ENCODE measurements around the gene HERPUD1.
"Not testable (repeated sequence)": the region's sequence is repeated elsewhere in the genome, so short reads cannot be mapped to it uniquely, and the experiment has no call there.

HERPUD1 gene

DNA sequence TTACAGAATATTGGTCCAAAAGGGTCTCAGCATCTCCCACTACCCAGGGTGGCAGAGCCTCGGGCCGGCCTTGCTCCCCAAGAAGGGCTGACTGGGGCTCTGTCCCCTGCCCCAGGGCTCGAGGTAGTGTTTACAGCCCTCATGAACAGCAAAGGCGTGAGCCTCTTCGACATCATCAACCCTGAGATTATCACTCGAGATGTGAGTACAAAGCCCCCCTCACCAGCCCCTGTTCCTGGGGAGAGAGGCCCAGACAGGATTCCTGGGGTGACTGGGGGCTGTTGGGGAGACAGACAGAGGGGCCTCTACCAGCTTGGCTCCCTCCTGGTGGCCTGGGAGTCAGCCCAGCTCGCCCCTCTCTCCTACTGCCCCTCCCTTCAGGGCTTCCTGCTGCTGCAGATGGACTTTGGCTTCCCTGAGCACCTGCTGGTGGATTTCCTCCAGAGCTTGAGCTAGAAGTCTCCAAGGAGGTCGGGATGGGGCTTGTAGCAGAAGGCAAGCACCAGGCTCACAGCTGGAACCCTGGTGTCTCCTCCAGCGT lies 51.3 kb downstream of the HERPUD1 start:
- DNase-seq = peak in 1 of 2 experiments; percentile 62

DNA sequence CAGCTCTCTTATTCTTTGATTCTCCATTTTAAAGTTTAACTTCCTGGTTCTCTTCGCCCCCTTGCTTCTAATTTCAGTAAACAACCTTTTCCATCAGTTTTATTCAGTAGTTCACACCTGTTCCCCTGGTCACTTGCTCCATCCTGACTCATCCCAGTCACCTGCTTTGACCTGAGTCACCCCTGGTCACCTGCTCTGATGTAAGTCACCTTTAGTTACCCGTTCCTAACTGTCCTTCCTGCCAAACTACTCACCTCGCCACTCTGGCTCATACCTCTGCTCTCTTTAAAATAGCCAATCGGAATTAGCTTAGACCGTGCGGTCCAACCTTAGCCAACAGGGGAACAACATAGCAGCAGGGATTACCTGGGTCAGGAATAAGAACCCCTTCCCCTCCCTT lies 52.7 kb downstream of the HERPUD1 start:
- no peak for DNase-seq

DNA sequence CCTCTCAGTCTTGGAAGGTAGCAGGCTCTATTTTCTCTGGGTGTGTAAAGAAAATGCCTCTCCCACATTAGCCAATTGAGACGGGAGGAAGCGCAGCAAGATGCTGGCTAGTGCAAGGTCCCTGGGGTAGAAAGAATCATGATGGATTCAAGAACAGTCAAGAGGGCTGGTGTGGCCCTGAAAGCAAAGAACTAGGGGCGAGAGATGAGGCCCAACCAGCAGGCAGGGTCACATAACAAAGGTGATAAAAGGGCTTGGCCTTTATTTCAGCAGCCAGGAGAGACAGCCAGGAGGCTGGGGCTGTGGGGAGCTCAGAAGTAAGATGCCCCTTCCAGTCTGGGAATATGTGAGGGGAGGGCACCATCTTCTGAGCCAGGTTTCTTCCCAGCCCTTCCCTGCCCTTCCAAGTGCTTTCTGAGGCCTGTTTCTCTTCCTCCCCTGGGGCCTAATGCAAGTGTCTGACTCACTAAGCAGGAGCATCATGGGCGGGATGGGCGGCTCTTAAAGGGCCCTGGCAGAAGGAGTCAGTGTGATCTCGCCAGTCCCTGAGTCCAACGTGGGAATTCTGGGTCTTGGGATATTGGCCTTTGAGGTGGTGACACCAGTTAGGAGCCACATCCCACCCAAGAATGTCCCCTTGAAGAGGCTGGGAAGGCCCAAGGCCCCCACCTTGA lies 53.5 kb downstream of the HERPUD1 start:
- peak; percentile 6 to 63 for DNase-seq

DNA sequence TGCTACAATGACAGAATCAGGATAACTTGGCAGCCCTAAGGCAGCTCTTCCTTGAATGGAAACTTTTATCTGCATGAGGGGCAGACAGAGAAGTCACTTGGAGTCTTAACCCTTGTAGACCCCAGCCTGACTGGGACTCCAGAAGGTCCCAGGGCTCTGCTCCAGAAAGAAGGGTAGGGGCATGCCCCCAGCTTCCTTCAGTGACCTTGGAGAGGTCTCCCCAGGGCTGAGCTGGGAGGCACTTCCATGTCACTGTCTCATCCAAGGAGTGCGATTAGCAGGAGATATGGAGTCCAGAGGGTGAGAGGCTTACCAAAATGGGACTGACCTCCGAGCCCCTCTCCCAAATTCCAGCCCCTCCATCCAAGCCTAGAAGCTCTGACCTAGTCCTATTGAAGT lies 54.0 kb downstream of the HERPUD1 start:
- no peak for DNase-seq

DNA sequence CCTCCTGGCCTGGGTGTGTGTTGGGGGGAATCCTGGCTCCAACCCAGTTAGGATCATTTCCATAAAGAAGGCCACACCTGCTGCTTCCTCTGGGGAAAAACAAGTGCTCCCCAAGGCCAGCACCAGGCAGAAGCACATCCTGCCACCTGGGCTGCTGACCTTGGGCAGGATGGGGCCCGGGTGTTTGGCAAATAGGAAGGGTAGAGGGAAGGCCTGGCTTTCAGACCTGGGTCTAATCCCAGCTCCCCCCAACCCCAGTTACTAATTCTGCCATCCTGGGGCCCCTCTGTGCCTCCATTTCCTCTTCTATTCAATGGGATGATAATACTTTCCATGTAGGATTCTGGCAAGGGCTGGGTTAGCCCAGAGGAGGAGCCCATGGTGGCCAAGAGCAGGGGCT lies 54.4 kb downstream of the HERPUD1 start:
- no peak for DNase-seq

DNA sequence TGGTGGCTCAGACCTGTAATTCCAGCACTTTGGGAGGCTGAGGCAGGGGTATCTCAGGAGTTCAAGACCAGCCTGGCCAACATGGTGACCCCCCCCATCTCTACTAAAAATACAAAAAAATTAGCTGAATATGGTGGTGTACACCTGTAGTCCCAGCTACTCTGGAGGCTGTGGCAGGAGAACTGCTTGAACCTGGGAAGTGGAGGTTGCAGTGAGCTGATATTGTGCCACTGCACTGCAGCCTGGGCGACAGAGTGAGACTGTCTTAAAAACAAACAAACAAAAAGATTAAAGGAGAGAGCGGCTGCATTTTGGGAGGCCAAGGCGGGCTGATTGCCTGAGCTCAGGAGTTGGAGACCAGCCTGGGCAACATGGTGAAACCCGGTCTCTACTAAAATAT lies 55.0 kb downstream of the HERPUD1 start:
- DNase-seq = not testable (repeated sequence)

DNA sequence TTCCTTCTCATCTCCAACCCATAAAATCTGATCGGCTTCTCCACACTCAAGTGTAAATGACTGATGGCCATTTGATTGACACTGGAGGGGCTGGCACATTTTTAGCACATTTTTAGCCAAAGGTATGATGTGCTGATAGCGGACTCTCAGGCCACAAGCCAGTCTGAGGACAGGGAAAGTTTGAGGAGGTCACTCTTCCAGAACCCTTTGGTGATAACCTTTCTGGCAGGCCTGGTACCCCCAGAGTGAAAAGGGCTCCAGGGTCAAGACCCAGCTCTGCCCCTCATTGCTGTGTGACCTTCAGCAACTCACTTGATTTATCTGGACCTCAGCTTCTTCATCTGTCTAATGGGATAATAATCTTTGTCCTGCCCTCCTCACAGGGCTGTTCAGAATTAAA lies 55.8 kb downstream of the HERPUD1 start:
- no peak for DNase-seq

DNA sequence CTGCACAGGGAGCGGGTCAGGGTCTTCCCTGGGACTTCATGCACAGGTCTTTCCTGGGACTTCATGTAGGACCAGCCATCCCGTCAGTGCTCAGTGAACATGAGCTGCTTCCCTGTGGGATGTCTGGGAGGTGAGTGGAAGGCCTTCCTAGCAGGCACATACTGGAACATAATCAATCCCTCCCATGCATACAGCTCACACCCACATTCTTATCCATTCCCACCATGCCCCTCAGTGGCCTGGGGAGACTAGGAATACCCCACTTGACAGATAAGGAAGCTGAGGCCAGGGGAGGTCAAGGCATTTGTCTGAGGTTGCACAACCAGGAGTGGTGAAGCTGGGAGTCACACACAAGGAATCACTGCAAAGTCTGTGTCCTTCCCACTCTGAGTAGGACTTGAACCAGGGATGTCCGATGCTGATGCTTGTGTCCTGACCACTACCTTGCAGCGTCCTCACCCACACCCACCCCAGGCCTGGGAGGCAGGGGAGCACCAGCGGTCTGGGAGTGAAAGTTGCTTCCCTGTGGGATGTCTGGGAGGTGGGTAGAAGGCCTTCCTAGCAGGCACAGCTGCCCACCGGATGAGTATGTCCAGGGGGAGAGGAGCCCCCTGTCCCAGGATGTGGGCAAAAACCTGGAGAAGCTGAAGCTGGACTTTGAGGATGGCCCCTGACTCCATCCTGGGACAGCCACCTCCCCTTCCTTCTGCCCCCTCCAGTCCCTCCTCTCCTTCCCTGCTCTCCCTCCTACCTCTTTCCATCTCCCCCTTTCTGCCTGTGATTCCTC lies 56.4 kb downstream of the HERPUD1 start:
- no peak for DNase-seq

DNA sequence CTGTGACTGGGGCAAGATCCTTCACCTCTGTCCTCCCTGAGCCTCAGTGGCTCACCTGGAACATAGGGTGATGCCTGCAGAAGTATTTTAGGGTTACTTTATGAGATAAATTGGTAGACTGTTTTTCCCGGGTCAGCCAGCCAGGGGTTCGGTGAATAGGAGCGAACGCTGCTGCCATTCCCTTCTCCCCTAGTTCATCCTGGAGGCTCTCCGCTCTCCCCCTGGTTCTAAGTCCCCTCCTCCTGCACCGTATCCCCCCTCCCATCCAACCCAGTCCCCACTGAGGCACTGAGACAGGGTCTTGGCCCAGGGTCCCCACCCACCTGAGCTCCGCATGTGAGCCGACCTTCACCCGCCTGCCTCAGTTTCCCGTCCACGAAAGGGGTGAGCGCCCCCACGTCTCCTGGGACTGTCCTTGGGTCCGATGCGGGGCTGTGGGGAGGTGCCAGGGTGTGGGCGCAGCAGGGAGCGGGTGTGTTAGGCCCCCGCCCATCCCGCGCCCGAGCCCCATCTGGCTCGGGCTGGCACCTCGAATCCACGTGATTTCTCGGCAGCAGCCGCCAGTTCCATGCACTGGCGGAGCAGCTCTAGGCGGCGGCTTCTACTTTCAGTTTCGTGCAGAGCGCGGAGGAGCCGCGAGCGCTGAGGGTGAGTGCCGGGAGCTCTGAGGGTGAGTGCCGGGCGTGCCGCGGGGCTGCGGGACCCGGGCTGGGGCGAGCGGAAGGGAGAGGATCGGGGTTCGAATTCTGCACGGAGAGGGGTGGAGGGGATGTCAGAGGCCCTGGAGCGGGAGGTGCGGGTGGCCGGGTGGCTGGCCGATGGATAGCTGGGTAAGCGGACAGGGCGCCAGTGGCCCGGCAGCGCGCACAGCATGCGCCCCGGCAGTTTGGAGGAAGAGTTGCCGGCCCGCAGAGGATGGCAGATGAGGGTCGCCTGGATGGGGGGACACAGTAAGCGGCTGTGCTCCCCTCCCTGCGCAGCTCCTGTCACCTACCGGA lies 57.3 kb downstream of the HERPUD1 start, which contains the start of gene NLRC5:
Gene NLRC5, plus strand, starts transcription at position 610 of the 998 bp plus-strand sequence. CDS start 31,156 bp downstream, outside the sequence.
- peak; percentile 78 to 88 for DNase-seq

DNA sequence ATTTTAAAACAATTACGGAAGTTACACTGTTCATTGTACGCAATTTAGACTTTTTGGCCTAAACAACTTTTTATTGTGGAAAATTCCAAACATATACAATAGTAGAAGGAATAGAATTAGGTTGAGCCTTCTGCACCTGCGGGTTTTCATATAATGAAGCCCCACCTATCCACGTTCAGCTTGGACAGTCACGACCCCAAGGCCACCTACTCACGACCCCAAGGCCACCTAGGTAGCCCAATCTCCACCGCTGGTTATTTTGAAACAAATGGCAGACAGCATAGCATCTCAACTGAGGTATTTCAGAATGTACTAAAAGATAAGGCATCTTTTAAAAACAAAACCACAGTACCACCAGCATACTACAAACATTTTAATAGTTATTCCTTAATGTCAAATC lies 58.0 kb downstream of the HERPUD1 start:
- no peak for DNase-seq

DNA sequence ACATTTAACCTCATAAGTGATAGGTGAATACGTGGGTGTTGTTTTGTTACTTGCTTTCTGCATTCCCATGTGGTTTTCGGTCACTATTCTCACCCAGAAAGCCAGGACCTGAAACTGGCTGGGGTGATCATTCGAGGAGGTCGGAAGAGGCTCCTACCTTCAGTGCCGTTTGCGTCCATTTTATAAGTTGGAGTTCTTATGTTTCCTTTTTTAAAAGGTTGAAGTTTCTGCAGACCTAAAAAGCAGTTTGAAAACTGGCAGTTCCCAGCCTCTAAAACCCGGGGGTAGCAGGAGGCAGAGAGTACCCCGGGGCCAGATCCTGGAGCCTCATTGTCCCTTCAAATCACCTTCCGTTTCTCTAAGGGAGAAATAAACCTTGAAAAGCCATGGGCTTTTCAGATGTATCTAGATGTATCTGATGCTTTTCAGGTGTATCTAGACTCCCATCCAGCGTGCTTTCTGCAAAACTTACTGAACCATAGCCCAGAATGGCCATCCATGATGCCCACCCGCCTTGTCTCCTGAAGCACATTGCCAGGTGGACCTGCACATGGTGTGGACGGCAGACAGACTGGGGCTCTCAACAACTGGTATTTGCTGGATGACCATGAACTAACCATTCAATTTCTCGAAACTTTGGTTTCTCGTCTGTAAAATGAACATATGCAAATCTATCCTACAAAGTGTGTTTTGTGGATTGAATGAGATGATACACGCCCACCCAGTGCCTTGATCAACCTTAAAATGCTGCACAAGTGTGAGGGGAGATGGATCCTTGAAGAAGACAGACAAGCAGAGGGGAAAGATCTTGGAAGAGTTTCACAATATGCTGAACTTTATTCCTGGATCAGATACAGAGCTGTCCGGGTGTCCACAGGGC lies 58.7 kb downstream of the HERPUD1 start:
- no peak for DNase-seq

DNA sequence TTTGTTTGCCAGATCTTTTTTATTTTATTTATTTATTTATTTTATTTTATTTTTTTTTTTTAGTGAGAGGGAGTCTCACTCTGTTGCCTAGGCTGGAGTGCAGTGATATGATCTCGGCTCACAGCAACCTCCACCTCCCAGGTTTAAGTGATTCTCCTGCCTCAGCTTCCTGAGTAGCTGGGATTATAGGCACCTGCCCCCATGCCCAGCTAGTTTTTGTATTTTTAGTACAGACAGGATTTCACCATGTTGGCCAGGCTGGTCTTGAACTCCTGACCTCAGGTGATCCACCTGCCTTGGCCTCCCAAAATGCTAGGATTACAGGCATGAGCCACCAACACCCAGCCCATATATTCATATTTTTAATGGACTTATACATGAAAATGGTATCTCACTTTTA lies 60.5 kb downstream of the HERPUD1 start:
- not testable (repeated sequence) for DNase-seq

DNA sequence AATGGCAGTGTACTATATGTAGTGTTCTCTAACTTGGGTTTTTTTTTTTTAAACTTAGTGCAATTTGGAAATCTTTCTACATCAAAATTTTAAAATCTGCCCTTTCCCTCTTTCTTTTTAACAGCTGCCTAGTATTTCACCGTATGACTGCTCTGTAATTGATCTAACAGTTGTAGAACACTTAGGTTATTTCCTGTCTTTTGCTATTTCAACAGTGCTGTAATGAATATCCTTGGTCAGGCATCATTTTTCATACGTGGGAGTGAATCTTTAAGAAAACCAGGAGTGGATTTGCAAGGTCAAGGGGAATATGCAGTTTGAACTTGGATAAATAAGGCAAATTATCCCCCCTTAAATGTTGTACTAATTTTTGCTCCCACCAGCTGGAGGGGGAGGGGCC lies 61.3 kb downstream of the HERPUD1 start:
- DNase-seq = no peak

DNA sequence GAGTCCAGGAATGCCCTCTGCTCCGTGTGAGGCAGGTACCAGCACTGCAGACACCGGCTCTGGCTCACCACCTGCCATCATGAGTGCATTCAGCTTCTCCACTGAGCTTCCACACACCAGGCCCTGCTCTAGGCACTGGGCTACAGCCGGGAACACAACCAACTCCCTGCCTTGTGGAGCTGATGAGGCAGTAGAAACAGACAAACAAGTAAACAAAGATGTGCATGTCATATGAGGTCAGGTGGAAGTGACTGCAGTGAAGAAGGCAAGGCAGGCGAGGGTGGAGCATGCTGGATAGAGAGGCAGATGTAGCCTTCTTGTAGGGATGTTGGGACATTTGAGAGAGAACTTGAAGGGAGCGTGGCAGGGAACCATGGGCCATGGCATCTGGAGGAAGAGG lies 62.4 kb downstream of the HERPUD1 start:
- DNase-seq = no peak

Measured in NCI-H524 (cell line).